Astrocyte (in vitro differentiated cells and primary cell): Measurements from ENCODE around the gene SNTN. TPM values are rescaled to one million over a fixed set of nuclear protein-coding genes. Genes with fewer than 3 reads are reported as not detected.

Experiments
- DNase-seq: peaks from one replicate; pipeline ENCODE4 v3.0.0-alpha.2; 2010; ENCODE audit warnings: low read depth
- FAIRE-seq: peaks from 2 replicates; lab custom pipeline; 2011; peaks lifted over from hg19 to GRCh38; lab: Jason Lieb, UNC
- H2AFZ ChIP-seq: 2 replicates; pipeline ENCODE4 v1.6.0; 2012; ENCODE audit warnings: low read depth, low read length, inconsistent platforms
- H3K27ac ChIP-seq: 2 replicates; pipeline ENCODE4 v1.5.1; 2011; ENCODE audit warnings: low read depth, low read length, inconsistent platforms
- H3K27me3 ChIP-seq: 2 replicates; pipeline ENCODE4 v1.6.0; 2011; ENCODE audit warnings: low read length, inconsistent platforms; ENCODE audit not compliant: insufficient read depth
- H3K36me3 ChIP-seq: 2 replicates; pipeline ENCODE4 v1.5.1; 2011; ENCODE audit warnings: low read length, inconsistent platforms; ENCODE audit not compliant: insufficient read depth
- H3K4me1 ChIP-seq: 2 replicates; pipeline ENCODE4 v1.5.1; 2011; ENCODE audit warnings: low read length, inconsistent platforms; ENCODE audit not compliant: insufficient read depth
- H3K4me2 ChIP-seq: 2 replicates; pipeline ENCODE4 v1.6.0; 2012; ENCODE audit warnings: low read length, inconsistent platforms
- H3K4me3 ChIP-seq: 2 replicates; pipeline ENCODE4 v1.5.1; 2011; ENCODE audit warnings: low read depth, mild to moderate bottlenecking, low read length, inconsistent platforms; ENCODE audit not compliant: insufficient read depth
- H3K79me2 ChIP-seq: 2 replicates; pipeline ENCODE4 v1.6.0; 2012; ENCODE audit warnings: mild to moderate bottlenecking, low read length, inconsistent platforms; ENCODE audit not compliant: insufficient read depth
- H3K9ac ChIP-seq: 2 replicates; pipeline ENCODE4 v1.6.0; 2012; ENCODE audit warnings: mild to moderate bottlenecking, low read length, inconsistent platforms
- H3K9me3 ChIP-seq: 2 replicates; pipeline ENCODE4 v1.5.1; 2012; ENCODE audit warnings: low read depth, mild to moderate bottlenecking, low read length, inconsistent platforms; ENCODE audit not compliant: insufficient read depth
- H4K20me1 ChIP-seq: 2 replicates; pipeline ENCODE4 v1.6.0; 2012; ENCODE audit warnings: low read length, inconsistent platforms; ENCODE audit not compliant: insufficient read depth
- H3K27ac Mint-ChIP-seq: one replicate; pipeline ENCODE4 v1.8.0; 2021; ENCODE audit warnings: mild to moderate bottlenecking, mixed read lengths; ENCODE audit not compliant: unreplicated experiment
- H3K27me3 Mint-ChIP-seq: one replicate; pipeline ENCODE4 v1.8.0; 2021; ENCODE audit warnings: low read depth, mixed read lengths; ENCODE audit not compliant: unreplicated experiment
- H3K36me3 Mint-ChIP-seq: one replicate; pipeline ENCODE4 v1.8.0; 2021; ENCODE audit warnings: low read depth, mixed read lengths; ENCODE audit not compliant: unreplicated experiment
- H3K4me1 Mint-ChIP-seq: one replicate; pipeline ENCODE4 v1.8.0; 2021; ENCODE audit warnings: low read depth, mixed read lengths; ENCODE audit not compliant: unreplicated experiment
- H3K4me3 Mint-ChIP-seq: one replicate; pipeline ENCODE4 v1.8.0; 2021; ENCODE audit warnings: mild to moderate bottlenecking, moderate library complexity, mixed read lengths; ENCODE audit not compliant: unreplicated experiment
- H3K9me3 Mint-ChIP-seq: one replicate; pipeline ENCODE4 v1.8.0; 2021; ENCODE audit warnings: mild to moderate bottlenecking, mixed read lengths; ENCODE audit not compliant: unreplicated experiment
- CTCF ChIP-seq: IDR thresholded peaks from 2 replicates; pipeline ENCODE4 v1.5.1; 2011; ENCODE audit warnings: low read depth, mild to moderate bottlenecking, inconsistent platforms, low read length, moderate library complexity; ENCODE audit not compliant: insufficient read depth
- EZH2 ChIP-seq: IDR thresholded peaks from 2 replicates; pipeline ENCODE4 v1.6.1; 2012; ENCODE audit warnings: mild to moderate bottlenecking, low read length, inconsistent platforms; ENCODE audit not compliant: insufficient read depth
- total RNA-seq: library from RNA; stranded (reverse); gene quantifications from 2 replicates; pipeline ENCODE4 v1.2.1, GENCODE V29; 2021

Gene SNTN
- total RNA-seq, 1 donor from 2014 or later = not detected

GRCh38 chr3:63661242-63661641 is 8.8 kb downstream of the SNTN start:
- Histone ChIP-seq H3K9me3 (no peaks in the 10 kb centered on the region), H2AFZ (no peak overlapping the region), H3K4me3 (no peak overlapping the region), H3K79me2 (no peaks in the 10 kb centered on the region), H3K36me3 (no peaks in the 10 kb centered on the region), H3K4me2 (no peak overlapping the region), H4K20me1 (no peaks in the 10 kb centered on the region), H3K9ac (no peak overlapping the region), H3K27ac (no peak overlapping the region), H3K4me1 (peaks cover 12% of the 10 kb centered on the region), H3K27me3 (no peaks in the 10 kb centered on the region)
- DNase-seq = no peak
- Mint-ChIP-seq H3K9me3 (no peaks in the 10 kb centered on the region), H3K27ac (no peak overlapping the region), H3K4me1 (peaks cover 3% of the 10 kb centered on the region), H3K27me3 (peaks cover 6% of the 10 kb centered on the region), H3K4me3 (no peak overlapping the region), H3K36me3 (no peaks in the 10 kb centered on the region)
- FAIRE-seq = no peak
- TF ChIP-seq EZH2 (no peak), CTCF (peak; percentile 23)

GRCh38 chr3:63662011-63662410 is 9.5 kb downstream of the SNTN start:
- Mint-ChIP-seq H3K27me3 (peaks cover 8% of the 10 kb centered on the region), H3K9me3 (no peaks in the 10 kb centered on the region), H3K36me3 (no peaks in the 10 kb centered on the region), H3K4me1 (peaks cover 3% of the 10 kb centered on the region), H3K4me3 (no peak overlapping the region), H3K27ac (no peak overlapping the region)
- no peak overlapping the region for H3K27ac ChIP-seq
- H3K9ac ChIP-seq = no peak overlapping the region
- H3K4me3 ChIP-seq = no peak overlapping the region
- FAIRE-seq (no peak), DNase-seq (no peak)
- H3K4me2 ChIP-seq = no peak overlapping the region
- no peak overlapping the region for H2AFZ ChIP-seq
- H3K4me1 ChIP-seq = peaks cover 5% of the 10 kb centered on the region
- no peaks in the 10 kb centered on the region for H3K9me3 ChIP-seq
- TF ChIP-seq CTCF (no peak), EZH2 (no peak)
- no peaks in the 10 kb centered on the region for H4K20me1 ChIP-seq
- no peaks in the 10 kb centered on the region for H3K36me3 ChIP-seq
- no peaks in the 10 kb centered on the region for H3K79me2 ChIP-seq
- no peaks in the 10 kb centered on the region for H3K27me3 ChIP-seq

GRCh38 chr3:63662500-63662899 is 10.0 kb downstream of the SNTN start:
- H3K4me2 ChIP-seq = no peak overlapping the region
- no peaks in the 10 kb centered on the region for H3K79me2 ChIP-seq
- no peaks in the 10 kb centered on the region for H3K27me3 ChIP-seq
- H3K4me3 ChIP-seq = no peak overlapping the region
- no peak overlapping the region for H3K27ac ChIP-seq
- Mint-ChIP-seq H3K4me3 (no peak overlapping the region), H3K4me1 (peaks cover 3% of the 10 kb centered on the region), H3K27ac (no peak overlapping the region), H3K9me3 (no peaks in the 10 kb centered on the region), H3K27me3 (peaks cover 8% of the 10 kb centered on the region), H3K36me3 (no peaks in the 10 kb centered on the region)
- TF ChIP-seq CTCF (no peak), EZH2 (no peak)
- H4K20me1 ChIP-seq = no peaks in the 10 kb centered on the region
- FAIRE-seq (no peak), DNase-seq (no peak)
- no peak overlapping the region for H2AFZ ChIP-seq
- peaks cover under 1% of the 10 kb centered on the region for H3K4me1 ChIP-seq
- H3K9me3 ChIP-seq = no peaks in the 10 kb centered on the region
- H3K9ac ChIP-seq = no peak overlapping the region
- no peaks in the 10 kb centered on the region for H3K36me3 ChIP-seq
